Jurkat, Clone E6-1 (cell line): ENCODE data around the gene STARD10.
"Not testable (repeated sequence)": the region's sequence is repeated elsewhere in the genome, so short reads cannot be mapped to it uniquely, and the experiment has no call there.

Experiments used
- DNase-seq: peaks from one replicate; pipeline ENCODE4 v3.0.0-alpha.2; 2011; ENCODE audit warnings: low read depth, low spot score
- H3K4me3 ChIP-seq: 2 replicates; pipeline ENCODE4 v1.5.1; 2011; ENCODE audit warnings: mild to moderate bottlenecking, low read length, control low read depth, moderate library complexity

Gene STARD10

DNA sequence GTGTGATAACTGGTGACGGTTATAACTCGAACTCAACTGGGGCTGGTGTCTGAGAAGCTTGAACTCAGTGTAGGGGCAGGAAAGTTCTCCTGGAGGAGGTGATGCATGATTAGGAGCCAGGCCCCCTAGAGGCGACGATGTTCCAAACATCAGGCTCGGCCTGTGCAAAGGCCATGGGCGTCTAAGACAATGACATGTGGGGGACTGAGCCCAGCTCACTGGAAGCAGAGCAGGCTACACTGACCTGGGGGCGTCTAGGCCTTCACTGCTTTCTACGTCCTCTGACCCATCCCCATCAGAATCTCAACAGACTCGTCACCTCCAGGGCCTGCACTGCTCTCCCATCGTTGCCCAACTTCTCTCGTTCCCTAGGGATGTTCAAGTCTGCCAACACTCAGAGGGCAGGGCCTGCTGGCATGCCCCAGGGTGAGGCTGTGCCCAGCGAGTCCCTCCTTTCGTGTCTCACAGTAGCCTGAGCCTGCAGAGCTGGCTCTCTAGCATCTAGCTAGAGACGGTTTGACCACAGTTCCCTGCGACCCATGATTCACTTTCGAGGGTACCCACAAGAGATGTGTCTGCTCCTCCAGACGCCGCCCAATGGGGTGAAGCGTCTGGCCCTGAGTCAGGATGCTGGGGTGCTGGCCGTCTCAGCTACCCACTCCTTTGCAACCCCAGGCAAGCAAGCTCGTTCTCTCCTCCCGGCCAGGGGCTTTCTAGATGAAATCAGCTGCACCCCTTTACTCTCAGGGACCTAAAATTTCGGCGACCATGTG, 19.3 kb upstream of the STARD10 start:
- DNase-seq, result peak; percentile 82
- peak overlapping the region; percentile 94 for H3K4me3 ChIP-seq

DNA sequence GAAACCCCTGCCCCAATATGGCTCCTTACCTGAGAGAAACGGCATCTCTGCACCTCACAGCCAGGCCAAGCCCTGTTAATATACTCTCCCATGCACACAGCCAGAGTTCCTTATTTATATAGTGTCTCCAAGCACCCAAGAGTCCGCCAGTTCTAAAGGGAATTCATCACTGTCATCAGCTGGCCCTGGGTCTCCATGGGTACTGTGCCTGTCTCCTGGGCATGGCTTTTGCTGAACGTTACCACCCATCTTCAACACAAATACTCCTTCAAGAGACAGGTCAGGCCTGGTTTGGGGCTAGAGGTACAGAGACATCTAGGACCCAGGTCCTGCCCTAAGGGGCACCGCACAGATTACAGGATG, 18.7 kb upstream of the STARD10 start:
- H3K4me3 ChIP-seq, result peak overlapping the region; percentile 94
- DNase-seq, result no peak

DNA sequence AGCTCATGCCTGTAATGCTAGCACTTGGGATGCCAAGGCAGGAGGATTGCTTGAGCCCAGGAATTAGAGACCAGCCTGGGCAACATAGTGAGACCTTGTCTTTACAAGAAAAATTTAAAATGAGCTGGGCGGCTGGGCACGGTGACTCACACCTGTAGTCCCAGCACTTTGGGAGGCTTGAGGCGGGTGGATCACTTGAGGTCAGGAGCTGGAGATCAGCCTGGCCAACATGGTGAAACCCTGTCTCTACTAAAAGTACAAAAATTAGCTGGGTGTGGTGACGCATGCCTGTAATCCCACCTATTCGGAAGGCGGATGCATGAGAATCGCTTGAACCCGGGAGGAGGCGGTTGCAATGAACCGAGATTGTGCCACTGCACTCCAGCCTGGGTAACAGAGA, 17.8 kb upstream of the STARD10 start:
- not testable (repeated sequence) for H3K4me3 ChIP-seq, DNase-seq

GRCh38 chr11:72808331-72808798, 14.5 kb upstream of the STARD10 start:
- DNase-seq, result no peak
- no peak overlapping the region for H3K4me3 ChIP-seq

GRCh38 chr11:72807792-72808191, 13.9 kb upstream of the STARD10 start:
- no peak overlapping the region for H3K4me3 ChIP-seq
- no peak for DNase-seq

DNA sequence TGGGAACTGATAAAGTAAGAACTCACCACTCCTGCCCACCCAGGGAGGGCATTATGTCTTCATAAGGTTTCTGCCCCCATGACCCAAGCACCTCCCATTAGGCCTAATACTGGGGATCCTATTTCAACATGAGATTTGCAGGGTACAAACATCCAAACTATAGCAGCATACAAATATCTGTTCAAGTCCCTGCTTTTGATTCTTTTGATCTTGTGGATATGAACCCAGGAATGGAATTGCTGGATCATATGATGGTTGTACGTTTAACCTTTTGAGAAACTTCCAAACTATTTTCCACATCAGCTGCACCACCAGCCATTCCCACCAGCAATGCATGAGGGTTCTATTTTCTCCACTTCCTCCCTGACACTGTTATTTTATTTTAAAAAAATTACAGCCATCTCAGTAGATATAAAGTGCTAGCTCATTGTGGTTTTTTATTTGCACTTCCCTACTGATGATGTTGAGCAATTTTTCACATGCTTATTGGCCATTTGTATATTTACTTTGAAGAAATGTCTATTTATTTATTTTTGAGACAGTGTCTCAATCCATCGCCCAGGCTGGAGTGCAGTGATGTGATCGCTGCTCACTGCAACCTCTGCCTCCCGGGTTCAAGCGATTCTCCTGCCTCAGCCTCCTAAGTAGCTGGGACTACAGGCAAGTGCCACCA, 13.3 kb upstream of the STARD10 start:
- DNase-seq, result no peak
- H3K4me3 ChIP-seq, result no peak overlapping the region

- DNase-seq, H3K4me3 ChIP-seq: not testable (repeated sequence)
Observed at GRCh38 chr11:72806378-72806777, 12.5 kb upstream of the STARD10 start.

DNA sequence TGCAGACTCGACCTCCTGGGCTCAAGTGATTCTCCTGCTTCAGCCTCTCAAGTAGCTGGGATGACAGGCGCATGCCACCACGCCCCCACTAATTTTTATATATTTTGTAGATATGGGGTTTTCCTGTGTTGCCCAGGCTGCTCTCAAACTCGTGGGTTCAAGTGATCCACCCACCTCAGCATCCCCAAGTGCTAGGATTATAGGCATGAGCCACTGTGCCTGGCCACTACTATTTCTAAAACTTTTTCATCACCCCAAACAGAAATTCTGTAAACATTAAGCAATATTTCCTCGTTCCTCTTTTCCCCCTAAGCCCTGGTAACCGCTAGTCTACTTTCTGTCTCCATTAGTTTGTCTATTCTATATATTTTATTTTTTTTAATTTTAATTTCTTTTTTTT, 11.4 kb upstream of the STARD10 start:
- DNase-seq, result no peak
- H3K4me3 ChIP-seq, result no peak overlapping the region

GRCh38 chr11:72802822-72803221, 9.0 kb upstream of the STARD10 start:
- DNase-seq, result no peak
- H3K4me3 ChIP-seq, result no peak overlapping the region

DNA sequence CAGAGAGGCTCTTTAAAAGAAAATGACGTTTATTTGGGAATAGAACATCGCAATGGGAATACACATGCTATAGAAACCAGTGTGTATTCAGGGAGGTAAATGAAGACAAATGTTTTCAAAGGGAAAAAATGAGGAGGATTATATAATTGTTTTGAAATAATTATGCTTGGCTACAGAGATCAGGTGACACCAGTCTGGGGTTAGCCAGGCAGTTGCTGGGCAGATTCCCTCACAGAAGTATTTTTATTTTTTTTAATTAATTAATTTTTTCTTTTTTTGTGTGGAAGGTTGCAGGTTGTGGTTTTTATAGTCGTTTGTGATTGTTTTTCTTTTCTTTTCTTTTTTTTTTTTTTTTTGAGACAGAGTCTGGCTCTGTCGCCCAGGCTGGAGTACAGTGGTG, 5.6 kb upstream of the STARD10 start:
- DNase-seq, result no peak

GRCh38 chr11:72798361-72798760, 4.5 kb upstream of the STARD10 start:
- H3K4me3 ChIP-seq, result no peak overlapping the region
- DNase-seq, result no peak

More for the DNA sequence above, 5.6 kb upstream of the STARD10 start:
- no peak overlapping the region for H3K4me3 ChIP-seq

GRCh38 chr11:72793076-72793424, 797 bp downstream of the STARD10 start:
- no peak for DNase-seq
- peak overlapping the region; percentile 76 for H3K4me3 ChIP-seq

- no peak for DNase-seq
- no peak overlapping the region for H3K4me3 ChIP-seq
Observed at GRCh38 chr11:72792437-72793021, 1.3 kb downstream of the STARD10 start.

DNA sequence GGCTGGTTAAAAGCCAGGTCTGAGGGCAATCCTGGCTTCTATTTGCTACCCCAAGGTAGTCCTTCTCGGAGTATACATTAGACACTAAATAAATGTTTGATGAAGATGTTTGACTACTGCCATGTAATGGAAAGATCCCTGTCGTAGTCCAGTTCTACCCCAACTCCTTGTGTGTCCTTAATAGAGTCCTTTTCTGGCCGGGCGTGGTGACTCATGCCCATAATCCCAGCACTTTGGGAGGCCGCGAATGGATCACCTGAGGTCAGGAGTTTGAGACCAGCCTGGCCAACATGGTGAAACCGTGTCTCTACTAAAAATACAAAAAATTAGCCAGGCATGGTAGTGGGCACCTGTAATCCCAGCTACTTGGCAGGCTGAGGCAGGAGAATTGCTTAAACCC, 2.6 kb downstream of the STARD10 start:
- DNase-seq, result not testable (repeated sequence)

GRCh38 chr11:72789493-72790131, 4.2 kb downstream of the STARD10 start:
- DNase-seq, result no peak
- H3K4me3 ChIP-seq, result no peak overlapping the region

More for the DNA sequence above, 2.6 kb downstream of the STARD10 start:
- H3K4me3 ChIP-seq, result not testable (repeated sequence)

GRCh38 chr11:72788241-72788640, 5.6 kb downstream of the STARD10 start:
- no peak for DNase-seq
- H3K4me3 ChIP-seq, result no peak overlapping the region

DNA sequence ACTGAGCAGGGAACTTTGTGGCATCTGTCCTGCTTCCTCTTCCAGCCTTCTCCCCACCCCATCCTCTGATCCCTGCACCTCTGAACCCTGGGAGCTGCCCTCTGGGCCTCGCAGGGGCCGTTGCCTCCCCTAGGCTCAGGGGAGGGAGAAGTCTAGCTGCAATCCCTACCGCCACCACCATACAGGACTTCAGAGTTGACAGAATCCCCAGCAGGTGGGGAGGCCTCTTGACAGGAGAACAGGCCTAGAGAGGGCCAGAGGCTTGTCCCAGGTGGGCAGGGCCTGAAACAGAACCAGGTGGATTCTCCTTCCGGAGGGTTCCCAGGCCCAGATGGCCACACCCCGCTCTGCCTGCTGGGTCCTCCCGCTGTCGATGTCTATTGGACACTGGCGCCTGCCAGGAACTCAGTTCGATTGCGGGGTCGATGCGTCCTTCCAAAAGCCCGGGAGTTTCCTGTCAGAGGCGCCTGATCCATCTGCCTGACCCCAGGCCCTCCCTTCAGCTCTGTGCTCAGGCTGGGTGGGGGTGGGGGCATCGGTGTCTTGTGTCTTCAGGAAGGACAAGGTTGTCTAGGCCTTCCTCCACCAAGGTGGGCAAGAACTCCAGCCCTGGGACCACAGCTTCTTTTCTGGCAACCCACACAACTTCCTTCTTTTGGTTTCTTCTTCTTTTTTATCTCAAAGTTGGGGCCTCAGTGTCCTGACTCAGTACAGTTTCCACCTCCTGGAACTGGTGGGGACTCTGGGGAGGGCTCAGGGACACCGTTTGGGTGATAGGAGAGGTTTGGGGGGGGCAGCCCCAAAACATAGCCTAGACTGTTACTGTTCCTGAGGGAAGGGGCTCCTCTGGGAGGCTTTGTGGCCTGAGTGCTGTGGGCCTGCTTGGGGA, 6.4 kb downstream of the STARD10 start:
- DNase-seq, result no peak
- H3K4me3 ChIP-seq, result no peak overlapping the region

DNA sequence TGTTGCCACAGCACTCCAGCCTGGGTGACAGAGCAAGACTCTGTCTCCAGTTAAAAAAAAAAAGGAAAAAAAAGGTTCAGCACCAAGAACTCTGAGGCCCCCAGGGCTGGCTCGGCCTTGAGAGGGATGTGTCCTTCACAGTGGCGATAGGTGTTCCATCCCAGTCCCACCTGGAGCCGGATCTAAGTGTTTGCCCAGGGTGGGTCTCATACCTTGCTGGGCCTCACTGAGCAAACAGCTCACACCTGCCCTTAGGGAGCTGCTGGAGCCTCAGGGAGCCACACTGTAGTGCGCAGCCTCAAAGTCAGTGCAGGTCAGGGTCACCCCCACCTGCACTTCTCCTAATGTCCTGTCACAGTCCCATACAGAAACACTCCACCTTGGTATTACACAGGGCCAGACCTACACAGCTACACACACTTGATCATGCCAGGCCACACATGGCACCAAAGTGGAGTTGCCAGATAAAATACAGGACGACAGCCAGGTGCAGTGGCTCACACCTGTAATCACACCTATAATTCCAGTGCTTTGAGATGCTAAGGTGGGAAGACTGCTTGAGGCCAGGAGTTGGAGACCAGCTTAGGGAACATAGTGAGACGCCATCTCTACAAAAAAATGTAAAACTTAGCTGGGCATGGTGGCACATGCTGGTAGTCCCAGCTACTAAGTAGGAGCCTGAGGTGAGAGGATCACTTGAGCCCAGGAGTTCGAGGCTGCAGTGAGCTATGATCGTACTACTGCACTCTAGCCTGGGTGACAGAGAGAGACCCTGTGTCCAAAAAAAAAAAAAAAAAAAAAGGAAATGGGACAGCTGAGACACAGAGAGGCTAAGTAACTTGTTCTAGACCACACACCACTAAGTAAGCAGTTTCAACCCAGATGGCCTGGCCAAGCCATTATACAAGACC, 7.3 kb downstream of the STARD10 start:
- no peak for DNase-seq
- no peak overlapping the region for H3K4me3 ChIP-seq
